ENCODE data around the gene NUP62CL.

NUP62CL gene

GRCh38 chrX:107119283-107119682 lies 87.0 kb downstream of the NUP62CL start:
- TF ChIP-seq CTCF (IDR thresholded peaks at IDR 0.05; ENCODE audit: low read depth, low read length, poor library complexity, severe bottlenecking) = no peak
- TF ChIP-seq EZH2phosphoT487 (IDR thresholded peaks at IDR 0.05; ENCODE audit: borderline replicate concordance, low read length) = no peak
- Histone ChIP-seq H3K9me3 (ENCODE audit: control insufficient read depth, insufficient read depth, low read length) (no peaks in the 10 kb centered on the region), H3K27me3 (ENCODE audit: control insufficient read depth, low read length) (no peaks in the 10 kb centered on the region), H3K4me3 (ENCODE audit: low read length) (peak overlapping the region; percentile 85; the same call in 1 of the 2 replicates), H3K36me3 (ENCODE audit: control insufficient read depth, low read length) (peaks cover 23% of the 10 kb centered on the region), H3K4me2 (ENCODE audit: low read length) (peak overlapping the region; percentile 50), H3K9me2 (replicated peaks; ENCODE audit: control insufficient read depth, low read length) (no peaks in the 10 kb centered on the region), H3K4me1 (ENCODE audit: control insufficient read depth, low read length) (peaks cover 9% of the 10 kb centered on the region), H3K79me2 (ENCODE audit: control insufficient read depth, low read length) (peaks cover 14% of the 10 kb centered on the region), H3K27ac (ENCODE audit: low read depth, low read length) (no peak overlapping the region), H3F3A (ENCODE audit: control insufficient read depth, insufficient read depth) (no peaks in the 10 kb centered on the region), H4K20me1 (ENCODE audit: control insufficient read depth, insufficient read depth, low read depth, low read length) (no peaks in the 10 kb centered on the region)

GRCh38 chrX:107118322-107119147 lies 87.7 kb downstream of the NUP62CL start, which contains the start of gene RBM41:
TSS of gene RBM41 (minus strand) at chrX:107118822. CDS start at chrX:107118773, 49 bp downstream.
- Histone ChIP-seq H3K9me2 (replicated peaks; ENCODE audit: control insufficient read depth, low read length) (no peaks in the 10 kb centered on the region), H3K4me3 (ENCODE audit: low read length) (peak within 1 kb of the TSS; percentile 85), H3K27ac (ENCODE audit: low read depth, low read length) (no peak within 1 kb of the TSS)

GRCh38 chrX:107117993-107118321 lies 88.3 kb downstream of the NUP62CL start:
- no peaks in the 10 kb centered on the region for H3K27me3 ChIP-seq (ENCODE audit: control insufficient read depth, low read length)
- no peaks in the 10 kb centered on the region for H3F3A ChIP-seq (ENCODE audit: control insufficient read depth, insufficient read depth)
- peaks cover 9% of the 10 kb centered on the region for H3K4me1 ChIP-seq (ENCODE audit: control insufficient read depth, low read length)
- no peaks in the 10 kb centered on the region for H3K9me2 ChIP-seq (replicated peaks; ENCODE audit: control insufficient read depth, low read length)
- no peaks in the 10 kb centered on the region for H4K20me1 ChIP-seq (ENCODE audit: control insufficient read depth, insufficient read depth, low read depth, low read length)
- H3K9me3 ChIP-seq (ENCODE audit: control insufficient read depth, insufficient read depth, low read length) = no peaks in the 10 kb centered on the region
- H3K4me3 ChIP-seq (ENCODE audit: low read length) = peak overlapping the region; percentile 85
- H3K79me2 ChIP-seq (ENCODE audit: control insufficient read depth, low read length) = peaks cover 14% of the 10 kb centered on the region
- H3K36me3 ChIP-seq (ENCODE audit: control insufficient read depth, low read length) = peaks cover 36% of the 10 kb centered on the region
- peak overlapping the region; percentile 50 for H3K4me2 ChIP-seq (ENCODE audit: low read length)
- H3K27ac ChIP-seq (ENCODE audit: low read depth, low read length) = no peak overlapping the region
- no peak for TF ChIP-seq CTCF (IDR thresholded peaks at IDR 0.05; ENCODE audit: low read depth, low read length, poor library complexity, severe bottlenecking)
- TF ChIP-seq EZH2phosphoT487 (IDR thresholded peaks at IDR 0.05; ENCODE audit: borderline replicate concordance, low read length) = no peak

More at GRCh38 chrX:107118322-107119147, 87.7 kb downstream of the NUP62CL start, which contains the start of gene RBM41:
- H3K4me2 ChIP-seq (ENCODE audit: low read length) = peak within 1 kb of the TSS; percentile 50
- peaks cover 30% of the 10 kb centered on the region for H3K36me3 ChIP-seq (ENCODE audit: control insufficient read depth, low read length)
- no peaks in the 10 kb centered on the region for H4K20me1 ChIP-seq (ENCODE audit: control insufficient read depth, insufficient read depth, low read depth, low read length)
- H3F3A ChIP-seq (ENCODE audit: control insufficient read depth, insufficient read depth) = no peaks in the 10 kb centered on the region
- no peak for TF ChIP-seq EZH2phosphoT487 (IDR thresholded peaks at IDR 0.05; ENCODE audit: borderline replicate concordance, low read length)
- no peak for TF ChIP-seq CTCF (IDR thresholded peaks at IDR 0.05; ENCODE audit: low read depth, low read length, poor library complexity, severe bottlenecking)
- peaks cover 14% of the 10 kb centered on the region for H3K79me2 ChIP-seq (ENCODE audit: control insufficient read depth, low read length)
- H3K9me3 ChIP-seq (ENCODE audit: control insufficient read depth, insufficient read depth, low read length) = no peaks in the 10 kb centered on the region
- H3K27me3 ChIP-seq (ENCODE audit: control insufficient read depth, low read length) = no peaks in the 10 kb centered on the region
- peaks cover 9% of the 10 kb centered on the region for H3K4me1 ChIP-seq (ENCODE audit: control insufficient read depth, low read length)
